Measurements from ENCODE around the gene DDX60.
"Not testable (repeated sequence)": the region's sequence is repeated elsewhere in the genome, so short reads cannot be mapped to it uniquely, and the experiment has no call there.

Gene DDX60

DNA sequence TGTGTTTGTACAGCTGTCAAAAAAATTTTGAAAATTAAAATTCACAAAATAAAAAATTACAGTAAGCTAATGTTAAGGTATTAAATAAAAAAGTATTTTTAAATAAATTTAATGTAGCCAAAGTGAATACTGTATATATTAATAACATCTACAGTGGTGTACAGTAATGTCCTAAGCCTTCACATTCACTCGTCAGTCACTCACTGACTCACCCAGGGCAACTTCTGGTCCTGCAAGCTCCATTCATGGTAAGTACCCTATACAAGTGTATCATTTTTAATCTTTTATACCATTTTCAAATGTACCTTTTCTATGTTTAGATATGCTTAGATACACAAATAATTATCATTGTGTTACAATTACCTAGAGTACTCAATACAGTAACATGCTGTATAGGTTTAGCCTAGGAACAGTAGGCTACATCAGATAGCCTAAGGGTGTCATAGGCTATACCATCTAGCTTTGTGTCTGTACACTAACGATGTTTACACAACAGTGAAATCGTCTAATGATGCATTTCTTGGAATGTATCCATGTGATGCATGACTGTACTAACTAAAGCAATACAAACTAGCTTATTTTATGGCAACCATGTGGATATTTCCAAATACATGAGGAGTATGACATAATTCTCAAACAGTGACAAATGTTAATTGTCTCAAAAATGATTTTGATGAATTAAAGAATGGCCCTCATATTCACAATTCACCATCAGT lies 13.7 kb downstream of the DDX60 start:
- peak overlapping the region; percentile 64 for H3K27ac ChIP-seq
- DNase-seq (ENCODE audit: low read depth, low spot score) = peak; percentile 96

DNA sequence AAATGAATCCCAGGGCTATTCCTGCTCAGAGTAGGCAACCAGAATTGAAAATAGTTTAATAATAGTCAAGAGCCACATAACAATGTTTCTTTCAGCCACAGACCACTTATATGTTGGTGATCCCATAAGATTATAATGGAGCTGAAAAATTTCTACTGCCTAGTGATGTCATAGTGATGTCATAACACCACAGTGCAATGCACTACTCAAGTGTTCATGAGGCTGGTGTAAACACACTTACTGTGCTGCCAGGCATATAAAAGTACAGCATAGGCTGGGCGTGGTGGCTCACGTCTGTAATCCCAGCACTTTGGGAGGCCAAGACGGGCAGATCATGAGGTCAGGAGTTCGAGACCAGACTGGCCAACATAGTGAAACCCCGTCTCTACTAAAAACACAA lies 15.1 kb downstream of the DDX60 start:
- not testable (repeated sequence) for DNase-seq (ENCODE audit: low read depth, low spot score); H3K27ac ChIP-seq

DNA sequence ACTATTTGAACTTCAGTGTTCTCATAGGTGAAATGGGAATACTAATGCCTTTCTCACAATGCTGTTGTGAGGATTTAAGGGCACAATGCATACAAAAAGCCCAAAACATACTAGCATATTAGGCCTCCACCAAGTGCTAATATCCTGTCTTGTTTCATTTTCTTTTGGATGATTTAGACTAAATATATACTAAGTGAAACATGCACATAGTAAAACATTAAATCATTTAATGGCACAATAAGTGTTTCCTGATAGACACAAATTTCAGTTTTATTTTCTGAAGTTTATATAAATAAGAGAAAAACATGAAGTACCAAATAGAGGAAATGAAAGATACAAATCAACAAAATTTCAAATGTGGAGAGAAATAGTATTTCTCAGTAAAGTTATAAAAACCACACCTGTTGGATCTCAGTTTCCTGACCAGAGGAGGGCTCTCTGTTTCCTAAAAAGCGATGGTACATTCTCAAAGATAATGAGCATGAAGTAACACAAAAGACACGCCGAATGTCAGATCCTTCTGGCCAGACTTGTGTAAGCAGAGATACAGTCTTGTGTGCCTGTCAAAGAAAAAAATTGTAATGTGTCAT lies 25.1 kb downstream of the DDX60 start:
- no peak overlapping the region for H3K27ac ChIP-seq
- DNase-seq (ENCODE audit: low read depth, low spot score) = no peak

DNA sequence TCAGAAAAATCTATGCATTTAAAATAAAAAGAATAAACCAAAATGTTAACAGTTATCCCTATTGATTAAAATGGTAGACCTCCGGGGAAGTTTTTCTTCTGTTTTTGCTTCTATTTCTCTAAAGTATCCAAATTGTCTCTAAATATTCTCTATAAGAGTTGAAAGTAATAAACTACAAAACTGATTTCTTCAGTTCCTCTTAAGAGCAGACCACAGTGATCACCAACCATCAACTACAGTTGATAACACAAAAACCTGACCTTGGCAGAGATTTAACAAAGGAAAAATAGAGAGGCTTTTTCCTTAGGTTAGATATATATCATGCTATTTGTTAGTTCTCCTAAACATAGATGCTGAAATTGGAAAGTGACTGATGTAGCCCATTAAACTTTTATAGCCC lies 27.3 kb downstream of the DDX60 start:
- no peak overlapping the region for H3K27ac ChIP-seq
- DNase-seq (ENCODE audit: low read depth, low spot score) = no peak

DNA sequence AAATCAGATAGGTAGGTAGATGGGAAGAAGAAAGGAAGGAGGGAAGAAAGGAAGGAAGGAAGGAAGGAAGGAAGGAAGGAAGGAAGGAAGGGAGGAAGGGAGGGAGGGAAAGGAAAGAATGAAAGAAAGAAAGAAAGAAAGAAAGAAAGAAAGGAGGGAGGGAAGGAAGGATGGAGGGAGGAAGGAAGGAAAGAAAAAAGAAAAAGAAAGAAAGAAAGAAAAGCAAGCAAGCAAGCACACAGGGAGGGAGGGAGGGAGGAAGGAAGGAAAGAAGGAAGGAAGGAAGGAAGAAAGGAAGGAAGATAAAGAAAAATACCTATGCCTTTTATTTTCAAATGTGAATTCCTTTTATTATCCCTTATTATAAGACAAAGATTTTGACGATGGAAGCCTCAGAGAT lies 32.7 kb downstream of the DDX60 start:
- not testable (repeated sequence) for DNase-seq (ENCODE audit: low read depth, low spot score); H3K27ac ChIP-seq

DNA sequence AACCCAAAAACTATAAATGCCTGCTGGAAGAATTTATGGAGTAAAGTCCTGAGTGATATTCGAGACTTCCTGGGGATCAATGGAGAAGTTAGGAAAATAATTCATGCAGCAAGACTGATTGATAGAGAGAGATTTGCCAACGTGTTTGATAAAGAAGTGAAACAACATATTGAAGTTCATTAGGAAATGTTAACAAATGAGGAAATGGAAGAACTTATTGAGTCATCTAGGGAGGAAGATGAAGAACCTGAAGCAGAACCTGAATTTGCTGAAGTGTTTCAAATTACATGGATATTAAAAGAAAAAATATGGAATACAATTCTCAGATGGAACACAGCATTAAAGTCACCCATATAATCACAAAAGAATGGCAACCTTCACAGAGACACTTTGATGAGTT lies 39.0 kb downstream of the DDX60 start:
- DNase-seq (ENCODE audit: low read depth, low spot score) = no peak
- no peak overlapping the region for H3K27ac ChIP-seq

DNA sequence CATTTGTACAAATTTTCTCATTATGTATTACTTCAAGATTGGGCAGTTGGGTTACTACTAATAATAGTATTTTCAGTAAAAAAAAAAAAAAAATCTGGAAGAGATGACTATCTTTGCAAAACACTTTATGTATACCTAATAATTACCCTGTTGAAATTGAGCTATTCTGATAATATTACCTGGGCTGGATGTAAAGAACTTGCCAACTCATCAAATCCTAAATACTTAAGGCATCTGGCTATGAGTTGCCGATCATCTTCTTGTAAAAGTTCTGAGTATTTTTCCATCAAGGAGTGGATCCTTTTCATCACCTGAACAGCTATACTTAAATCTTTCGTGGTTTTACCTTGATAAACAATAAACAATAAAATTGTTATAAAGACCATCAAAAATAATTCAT lies 42.7 kb downstream of the DDX60 start:
- H3K27ac ChIP-seq = no peak overlapping the region
- no peak for DNase-seq (ENCODE audit: low read depth, low spot score)

DNA sequence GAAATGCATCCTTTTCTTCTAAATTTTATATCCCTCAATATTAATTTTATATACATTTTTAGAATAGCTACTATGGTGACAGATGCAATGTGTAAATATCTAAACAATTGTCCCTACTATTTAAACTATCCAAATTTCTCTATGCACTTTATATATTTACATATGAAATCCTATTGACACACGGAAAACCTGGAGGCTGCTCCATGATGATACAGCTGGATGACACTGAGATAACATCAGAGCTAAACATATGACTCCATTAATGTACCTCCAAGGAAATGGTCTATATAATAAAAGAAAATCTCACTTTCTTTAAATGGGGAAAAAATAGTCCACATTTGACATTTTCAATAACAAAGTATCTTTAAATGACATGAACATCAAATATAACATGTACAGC lies 43.7 kb downstream of the DDX60 start:
- H3K27ac ChIP-seq = no peak overlapping the region
- DNase-seq (ENCODE audit: low read depth, low spot score) = no peak

DNA sequence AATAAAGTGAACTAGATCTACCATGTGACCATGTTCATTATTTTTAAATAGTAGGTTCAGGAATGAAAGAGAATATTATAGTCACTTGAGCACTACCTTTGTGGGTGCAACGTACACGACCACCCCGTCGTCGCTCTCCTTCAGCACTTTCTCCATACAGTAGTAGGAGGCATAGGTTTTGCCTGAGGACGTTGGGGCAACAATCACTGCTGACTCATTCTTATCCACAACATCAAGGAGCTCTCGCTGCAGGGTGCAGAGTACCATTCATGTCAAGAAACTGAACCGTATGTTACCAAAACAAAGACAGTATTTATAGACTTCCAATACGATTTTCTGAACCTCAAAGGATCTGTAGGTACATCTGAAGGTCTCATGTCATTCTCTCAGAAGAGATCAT lies 44.7 kb downstream of the DDX60 start:
- no peak for DNase-seq (ENCODE audit: low read depth, low spot score)
- H3K27ac ChIP-seq = no peak overlapping the region

DNA sequence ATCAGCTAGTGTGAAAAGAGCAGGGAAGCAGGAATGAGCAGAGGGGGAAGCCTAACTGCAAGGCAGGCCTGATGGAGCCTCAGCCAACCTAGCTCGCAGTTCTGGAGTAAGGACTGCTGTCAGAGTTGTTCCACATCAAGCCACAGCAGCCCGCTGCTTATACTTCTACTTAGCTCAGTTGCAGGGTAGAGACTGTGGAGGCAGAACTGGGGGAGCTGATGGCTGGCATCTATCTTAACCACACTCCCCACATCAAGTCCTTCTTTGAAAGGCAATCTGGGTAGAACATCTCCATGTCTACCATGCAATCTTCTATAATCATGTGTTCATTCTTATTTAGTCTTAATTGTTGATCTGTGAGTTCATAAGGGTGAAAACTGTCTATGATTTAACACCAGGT lies 46.1 kb downstream of the DDX60 start:
- no peak for DNase-seq (ENCODE audit: low read depth, low spot score)
- H3K27ac ChIP-seq = no peak overlapping the region

DNA sequence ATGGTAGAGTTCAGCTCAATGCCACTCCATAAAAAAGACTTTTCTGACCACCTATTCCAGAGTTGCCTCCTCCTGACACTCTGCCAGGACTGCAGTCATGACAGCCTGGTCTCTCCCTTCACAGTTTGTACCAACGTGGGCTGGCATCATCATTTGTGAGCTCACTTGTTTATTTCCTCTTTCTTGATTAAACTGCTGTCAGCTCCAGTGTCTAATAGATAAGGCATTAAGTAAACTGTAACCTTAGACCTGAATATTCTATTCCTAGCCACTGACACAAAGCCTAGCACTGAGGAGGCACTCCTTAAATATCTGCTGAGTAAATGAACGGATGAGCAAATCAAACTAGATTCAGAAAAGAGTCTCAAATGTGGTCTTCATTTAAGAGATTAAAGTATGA lies 48.7 kb downstream of the DDX60 start:
- DNase-seq (ENCODE audit: low read depth, low spot score) = no peak
- H3K27ac ChIP-seq = no peak overlapping the region

DNA sequence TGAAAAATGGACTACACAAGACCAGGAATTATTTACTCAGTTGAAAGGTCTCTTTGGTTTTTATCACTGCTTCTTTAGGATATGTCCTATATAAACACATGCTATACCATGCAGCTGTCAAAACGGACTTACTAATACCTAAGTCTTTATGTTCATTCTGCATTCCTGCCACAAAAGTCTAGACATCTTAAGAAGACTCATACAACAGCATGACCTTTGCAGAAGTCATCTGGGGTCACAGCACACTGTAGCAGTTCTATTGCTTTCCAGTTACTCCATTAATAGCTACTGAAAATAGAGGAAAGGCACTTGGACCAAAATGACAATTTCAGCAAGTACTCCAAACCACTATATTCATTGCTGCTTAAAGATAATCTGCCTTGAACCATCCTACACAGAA lies 53.2 kb downstream of the DDX60 start:
- H3K27ac ChIP-seq = no peak overlapping the region
- no peak for DNase-seq (ENCODE audit: low read depth, low spot score)

DNA sequence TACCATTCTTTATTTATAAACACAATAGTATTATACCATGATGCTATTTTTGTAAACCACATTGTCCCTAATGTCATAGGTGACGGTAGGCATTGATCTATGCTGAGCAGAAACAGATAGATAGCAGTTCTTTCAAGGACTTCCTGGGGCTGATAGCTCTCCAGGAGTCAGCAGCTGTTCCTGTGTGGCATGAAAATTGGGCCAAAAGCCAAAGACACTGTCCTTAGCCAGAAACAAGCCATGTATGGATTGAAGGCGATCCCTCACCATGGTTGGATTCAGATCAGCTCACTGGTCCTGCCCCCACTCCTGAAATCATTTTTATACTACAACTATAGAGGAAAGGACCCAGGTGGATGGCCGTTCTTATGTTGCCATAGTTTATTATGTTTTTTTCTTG lies 53.6 kb downstream of the DDX60 start:
- H3K27ac ChIP-seq = no peak overlapping the region
- DNase-seq (ENCODE audit: low read depth, low spot score) = no peak

DNA sequence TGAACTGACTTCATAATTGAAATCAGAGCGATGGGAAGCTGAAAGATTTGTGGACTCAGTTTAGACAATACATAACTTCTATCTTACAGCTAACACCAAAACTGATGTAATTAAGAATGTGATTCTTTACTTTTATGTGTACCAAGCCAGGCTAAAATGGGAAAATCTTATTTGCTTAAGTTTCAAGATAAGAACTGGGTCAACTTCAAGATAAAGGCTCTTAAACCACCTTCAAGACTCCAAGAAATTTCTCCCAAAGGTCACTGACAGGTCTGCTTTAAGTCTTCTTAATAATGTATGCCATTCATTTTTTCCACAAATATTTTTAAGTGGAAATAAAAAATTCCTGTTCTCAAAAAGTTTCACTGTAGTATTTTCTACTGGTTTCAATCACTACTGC lies 55.5 kb downstream of the DDX60 start:
- no peak for DNase-seq (ENCODE audit: low read depth, low spot score)

DNA sequence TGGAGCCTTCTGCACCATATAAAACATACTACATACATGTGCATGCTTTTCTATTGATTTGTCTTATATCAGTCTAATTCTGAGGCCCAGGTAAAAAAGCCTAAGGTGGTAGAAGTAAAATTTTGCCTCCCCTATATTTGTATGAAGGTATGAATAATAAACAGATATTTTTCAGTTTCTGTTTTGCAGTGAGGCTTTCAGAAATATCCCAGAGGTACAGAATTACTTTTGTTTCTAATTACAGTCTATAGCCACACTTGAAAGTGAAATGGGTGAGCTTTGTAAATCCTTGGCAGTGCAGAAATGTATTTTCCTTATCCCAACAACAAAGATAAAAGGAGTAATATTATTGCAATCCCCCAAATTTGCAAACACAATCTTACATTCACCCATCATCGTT lies 59.5 kb downstream of the DDX60 start:
- no peak for DNase-seq (ENCODE audit: low read depth, low spot score)
- H3K27ac ChIP-seq = no peak overlapping the region

More for the DNA sequence above, 55.5 kb downstream of the DDX60 start:
- H3K27ac ChIP-seq = no peak overlapping the region

DNA sequence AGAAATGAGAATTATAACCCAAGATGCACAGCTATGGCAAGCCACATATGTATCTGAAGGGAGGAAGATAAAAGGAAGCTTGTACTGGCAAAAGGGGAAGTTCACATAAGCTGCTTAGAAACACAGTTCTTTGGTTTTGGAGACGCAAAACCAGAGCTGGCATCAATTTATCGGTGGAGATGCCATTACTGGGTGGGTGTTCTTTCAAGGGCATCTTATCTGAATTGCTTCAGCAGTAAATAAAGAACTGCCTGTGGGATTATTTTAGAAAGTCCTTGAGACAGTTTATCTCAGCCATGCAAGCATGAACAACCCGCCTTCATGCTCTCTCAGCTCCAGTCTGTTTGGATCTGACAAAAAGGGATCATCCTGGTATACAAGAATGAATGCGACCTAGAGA lies 60.8 kb downstream of the DDX60 start:
- H3K27ac ChIP-seq = no peak overlapping the region
- no peak for DNase-seq (ENCODE audit: low read depth, low spot score)

DNA sequence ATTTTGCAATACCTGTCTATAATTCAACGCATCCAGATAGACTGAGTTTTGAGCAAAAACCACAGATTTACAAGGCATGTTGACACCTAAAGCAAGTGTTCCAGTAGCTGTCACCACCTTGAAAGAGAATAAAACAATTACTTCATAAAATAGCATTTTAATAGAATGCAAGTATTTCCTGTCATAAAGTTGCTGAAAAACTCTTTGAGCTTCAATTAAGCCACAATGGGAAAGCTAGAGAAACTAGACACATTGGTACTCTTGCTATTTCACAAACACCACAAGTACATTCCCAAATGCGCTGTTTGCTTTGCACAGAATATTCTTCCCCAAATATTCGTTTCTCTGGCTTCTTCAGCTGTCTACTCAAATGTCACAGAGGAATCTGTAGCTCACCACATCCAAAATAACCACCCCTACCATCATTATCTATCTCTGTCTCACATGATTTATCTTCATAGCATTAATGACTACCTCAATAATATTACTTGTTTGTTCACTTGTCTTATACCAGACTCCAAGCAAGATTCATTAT lies 70.3 kb downstream of the DDX60 start:
- no peak for DNase-seq (ENCODE audit: low read depth, low spot score)
- H3K27ac ChIP-seq = no peak overlapping the region

DNA sequence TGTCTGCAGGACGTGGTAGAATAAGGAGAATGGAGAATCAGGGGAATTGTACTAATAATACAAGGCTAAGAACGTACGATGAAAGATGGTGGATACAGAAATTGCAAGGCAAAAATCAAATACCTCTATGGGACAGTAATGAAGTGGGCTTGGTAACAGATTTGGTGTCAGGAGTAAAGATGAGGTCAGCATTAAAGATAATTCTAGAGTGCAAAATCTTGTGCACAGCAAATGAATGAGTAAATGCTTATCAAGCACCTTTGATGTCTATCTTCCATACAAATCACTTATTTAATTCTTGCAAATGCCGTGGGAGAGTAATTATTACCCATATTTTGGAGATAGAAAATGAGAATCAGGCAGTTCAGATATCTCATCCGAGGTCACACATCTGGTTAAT lies 70.9 kb downstream of the DDX60 start:
- no peak overlapping the region for H3K27ac ChIP-seq
- DNase-seq (ENCODE audit: low read depth, low spot score) = no peak

DNA sequence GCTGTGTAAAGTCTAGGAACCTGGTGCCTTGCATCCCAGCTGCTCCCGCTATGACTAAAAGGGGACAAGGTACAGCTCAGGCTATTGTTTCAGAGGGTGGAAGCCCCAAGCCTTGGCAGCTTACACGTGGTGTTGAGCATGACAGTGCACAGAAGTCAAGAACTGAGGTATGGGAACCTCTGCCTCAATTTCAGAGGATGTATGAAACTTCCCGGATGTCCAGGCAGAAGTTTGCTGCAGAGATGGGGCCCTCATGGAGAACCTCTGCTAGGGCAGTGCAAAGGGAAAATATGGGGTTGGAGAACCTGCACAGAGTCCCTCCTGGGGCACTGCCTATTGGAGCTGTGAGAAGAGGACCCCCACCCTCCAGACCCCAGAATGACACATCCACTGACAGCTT lies 76.6 kb downstream of the DDX60 start:
- no peak for DNase-seq (ENCODE audit: low read depth, low spot score)
- H3K27ac ChIP-seq = no peak overlapping the region

DNA sequence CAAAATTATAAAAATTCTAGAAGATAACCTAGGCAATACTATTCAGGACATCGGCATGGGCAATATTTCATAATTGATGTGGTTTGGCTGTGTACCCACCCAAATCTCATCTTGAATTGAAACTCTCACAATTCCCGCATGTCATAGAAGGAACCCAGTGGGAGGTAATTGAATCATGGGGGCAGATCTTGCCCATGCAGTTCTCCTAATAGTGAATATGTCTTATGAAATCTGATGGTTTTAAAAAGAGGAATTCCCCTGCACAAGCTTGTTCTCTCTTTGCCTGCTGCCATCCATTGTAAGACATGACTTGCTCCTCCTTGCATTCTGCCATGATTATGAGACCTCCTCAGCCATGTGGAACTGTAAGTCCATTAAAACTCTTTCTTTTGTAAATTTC lies 77.7 kb downstream of the DDX60 start:
- DNase-seq (ENCODE audit: low read depth, low spot score) = no peak

DNA sequence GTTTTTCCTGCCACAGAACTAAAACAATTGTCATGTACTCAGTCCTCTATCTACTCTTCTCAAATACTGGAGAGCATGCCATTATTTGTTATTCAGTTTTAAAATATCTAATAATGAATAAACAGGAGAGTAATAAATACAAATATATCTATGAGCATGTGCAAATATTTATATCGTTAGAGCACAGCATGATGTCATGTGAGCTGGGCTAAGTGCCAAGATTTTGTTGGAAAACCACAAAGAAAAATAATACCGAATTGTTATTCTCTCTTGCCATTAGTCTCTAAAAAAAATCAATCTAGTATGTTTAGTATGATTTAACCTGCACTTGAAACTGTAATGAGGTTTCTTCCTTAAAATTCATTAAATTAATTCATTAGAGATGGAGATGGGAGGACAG lies 97.3 kb downstream of the DDX60 start:
- no peak overlapping the region for H3K27ac ChIP-seq
- no peak for DNase-seq (ENCODE audit: low read depth, low spot score)

More for the DNA sequence above, 77.7 kb downstream of the DDX60 start:
- H3K27ac ChIP-seq = no peak overlapping the region

DNA sequence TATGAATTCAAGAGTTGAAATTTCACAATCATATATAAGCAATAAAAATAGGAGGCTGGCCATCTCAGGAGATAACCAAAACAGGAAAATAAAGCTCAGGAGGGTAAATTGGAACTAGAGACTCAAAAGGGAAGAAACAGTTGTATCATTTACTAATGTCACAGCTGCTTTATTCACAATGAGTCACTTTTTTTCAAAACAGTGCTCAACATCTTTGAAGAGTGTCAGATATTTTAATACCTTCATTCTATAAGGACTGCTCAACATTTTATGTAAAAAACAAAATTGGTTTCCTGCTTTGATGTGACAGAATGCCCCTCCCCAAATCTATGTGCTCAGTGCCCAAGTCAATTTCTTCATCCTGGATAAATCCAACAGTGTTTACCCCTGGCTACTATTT lies 97.7 kb downstream of the DDX60 start:
- H3K27ac ChIP-seq = no peak overlapping the region
- no peak for DNase-seq (ENCODE audit: low read depth, low spot score)
